Measurements from ENCODE around the gene PGGT1B. TPM values are rescaled to one million over a fixed set of nuclear protein-coding genes. Genes with fewer than 3 reads are reported as not detected.
A peak's percentile ranks its signal among the peaks of the same experiment; 100 is the strongest.

Gene PGGT1B
- total and polyA plus RNA-seq, 9 of the 15 experiments (the other 6 are each of a cell fraction or from before 2014, with no cell fraction given): 5.3 to 33.7 (median 19.8) TPM

DNA sequence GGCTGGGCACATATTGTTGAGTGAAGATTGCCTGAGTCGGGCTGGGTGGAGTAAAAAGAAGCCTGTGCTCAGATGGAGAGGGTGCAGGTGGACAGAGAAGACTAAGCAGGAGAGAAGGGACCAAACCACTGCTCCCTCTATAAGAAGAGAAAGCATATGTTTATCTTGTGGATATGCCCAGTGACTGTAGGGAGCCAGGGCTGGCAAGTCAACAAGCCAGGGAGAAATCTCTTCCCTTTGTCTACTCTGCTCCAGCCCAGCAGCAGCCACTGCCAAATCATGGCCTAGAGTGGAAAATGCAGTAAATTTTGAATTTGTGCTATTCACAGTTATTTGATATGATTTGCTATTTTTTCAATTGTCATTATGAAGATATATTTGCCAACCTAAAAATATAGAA, 59.7 kb downstream of the PGGT1B start:
- no peak overlapping the region for H2AFZ ChIP-seq (ENCODE audit: low read depth, low read length)
- no peak overlapping the region for H3K4me3 ChIP-seq
- WGBS (ENCODE audit: insufficient coverage, low coverage, missing lambda C conversion rate): 29% methylated on average over 1 of the region's 1 CpG
- ChIA-PET CTCF (ENCODE audit: low intra/inter-chr PET ratio) (no interaction called here), POLR2A (no interaction called here)
- no peaks in the 10 kb centered on the region for H3K27me3 ChIP-seq (ENCODE audit: control insufficient read depth in 2 of 2, insufficient read depth in 2 of 2, low read length in 2 of 2)
- no peak for DNase-seq (ENCODE audit: extremely low read depth in 1 of 4, low spot score in 3 of 4)
- no peaks in the 10 kb centered on the region for H3K79me2 ChIP-seq (ENCODE audit: control insufficient read depth, insufficient read depth, low read length)
- no peak overlapping the region for H3K4me2 ChIP-seq (ENCODE audit: insufficient read depth, low read length)
- H4K20me1 ChIP-seq (replicated peaks; ENCODE audit: control insufficient read depth, insufficient read depth, low read length): no peaks in the 10 kb centered on the region
- intact Hi-C loops (cut with micrococcal nuclease) (no loop called here), in situ Hi-C loops (cut with MboI) (no loop called here)
- H3K27ac ChIP-seq (ENCODE audit: extremely low read depth, low read depth, low read length): no peak overlapping the region
- no peaks in the 10 kb centered on the region for H3K9me1 ChIP-seq (ENCODE audit: control insufficient read depth, insufficient read depth, low read length)
- BruUV-seq (replicated peaks): no TSS peak
- H3K4me1 ChIP-seq (replicated peaks in 1 of 2; ENCODE audit: control insufficient read depth in 2 of 2, insufficient read depth in 2 of 2, low read length in 2 of 2): no peaks in the 10 kb centered on the region
- H3K9me3 ChIP-seq (replicated peaks; ENCODE audit: control insufficient read depth, insufficient read depth, low read depth, low read length): no peaks in the 10 kb centered on the region
- no peak for FAIRE-seq
- peak; percentile 23; the same call in 1 of the 3 replicates for ATAC-seq
- no peak overlapping the region for H3K9ac ChIP-seq (ENCODE audit: insufficient read depth in 1 of 2, low read depth in 2 of 2, low read length in 2 of 2)
- no peaks in the 10 kb centered on the region for H3K36me3 ChIP-seq (ENCODE audit: control insufficient read depth, insufficient read depth, low read length)
- TF ChIP-seq HNRNPLL (IDR thresholded peaks at IDR 0.05; ENCODE audit: low read depth, low read length, poor library complexity, severe bottlenecking) (no peak), U2AF2 (optimal IDR thresholded peaks at IDR 0.05; ENCODE audit: low read depth, low read length) (no peak), IRF9 (tag; IDR thresholded peaks at IDR 0.05) (no peak), CUX1 (CRISPR knock-in tag; IDR thresholded peaks at IDR 0.05) (no peak), ZNF699 (CRISPR knock-in tag; IDR thresholded peaks at IDR 0.05; ENCODE audit: insufficient replicate concordance) (no peak), HNRNPK (IDR thresholded peaks at IDR 0.05; ENCODE audit: low read depth, low read length, poor library complexity, severe bottlenecking) (no peak), NRF1 (conservative IDR thresholded peaks at IDR 0.05 in 1 of 2, IDR thresholded peaks at IDR 0.05 in 1 of 2) (no peak), SMAD1 (IDR thresholded peaks at IDR 0.05; ENCODE audit: low read depth, low read length, partially characterized antibody) (no peak), JUND (IDR thresholded peaks at IDR 0.05; ENCODE audit: borderline replicate concordance, low read depth, low read length) (no peak), JUND (tag; IDR thresholded peaks at IDR 0.05; ENCODE audit: borderline replicate concordance, low read depth, low read length) (no peak), TGIF2 (CRISPR knock-in tag; IDR thresholded peaks at IDR 0.05) (no peak), CBFA2T3 (IDR thresholded peaks at IDR 0.05) (no peak)
- TF ChIP-seq, protein P1, sequence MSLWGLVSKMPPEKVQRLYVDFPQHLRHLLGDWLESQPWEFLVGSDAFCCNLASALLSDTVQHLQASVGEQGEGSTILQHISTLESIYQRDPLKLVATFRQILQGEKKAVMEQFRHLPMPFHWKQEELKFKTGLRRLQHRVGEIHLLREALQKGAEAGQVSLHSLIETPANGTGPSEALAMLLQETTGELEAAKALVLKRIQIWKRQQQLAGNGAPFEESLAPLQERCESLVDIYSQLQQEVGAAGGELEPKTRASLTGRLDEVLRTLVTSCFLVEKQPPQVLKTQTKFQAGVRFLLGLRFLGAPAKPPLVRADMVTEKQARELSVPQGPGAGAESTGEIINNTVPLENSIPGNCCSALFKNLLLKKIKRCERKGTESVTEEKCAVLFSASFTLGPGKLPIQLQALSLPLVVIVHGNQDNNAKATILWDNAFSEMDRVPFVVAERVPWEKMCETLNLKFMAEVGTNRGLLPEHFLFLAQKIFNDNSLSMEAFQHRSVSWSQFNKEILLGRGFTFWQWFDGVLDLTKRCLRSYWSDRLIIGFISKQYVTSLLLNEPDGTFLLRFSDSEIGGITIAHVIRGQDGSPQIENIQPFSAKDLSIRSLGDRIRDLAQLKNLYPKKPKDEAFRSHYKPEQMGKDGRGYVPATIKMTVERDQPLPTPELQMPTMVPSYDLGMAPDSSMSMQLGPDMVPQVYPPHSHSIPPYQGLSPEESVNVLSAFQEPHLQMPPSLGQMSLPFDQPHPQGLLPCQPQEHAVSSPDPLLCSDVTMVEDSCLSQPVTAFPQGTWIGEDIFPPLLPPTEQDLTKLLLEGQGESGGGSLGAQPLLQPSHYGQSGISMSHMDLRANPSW (CRISPR knock-in tag; IDR thresholded peaks at IDR 0.05): no peak
- TF ChIP-seq, protein P2, sequence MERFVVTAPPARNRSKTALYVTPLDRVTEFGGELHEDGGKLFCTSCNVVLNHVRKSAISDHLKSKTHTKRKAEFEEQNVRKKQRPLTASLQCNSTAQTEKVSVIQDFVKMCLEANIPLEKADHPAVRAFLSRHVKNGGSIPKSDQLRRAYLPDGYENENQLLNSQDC (CRISPR knock-in tag; IDR thresholded peaks at IDR 0.05): no peak
